RWPE1 (cell line): ENCODE data around the gene PAFAH1B1.

Source experiments
- CTCF ChIA-PET: fragments of 350-600 bp; sonication (Branson Sonifier 250); formaldehyde crosslinking; extraction: SDS; loops from one replicate; lab custom pipeline; 2021; lab: Yijun Ruan, JAX
- POLR2A ChIA-PET: fragments of 400-600 bp; formaldehyde crosslinking; extraction: SDS; loops from one replicate; lab custom pipeline; 2020; ENCODE audit warnings: antibody characterized with exemption; ENCODE audit not compliant: low non-redundant PET; lab: Yijun Ruan, JAX
- DNase-seq: peaks from one replicate; pipeline ENCODE4 v3.0.0; 2012; ENCODE audit warnings: low spot score
- H3K27ac ChIP-seq: fragments of 450-650 bp; 2 replicates; pipeline ENCODE4 v1.5.1; 2017
- TF ChIP-seq, protein P1 (sequence below): fragments of 450-650 bp; conservative IDR thresholded peaks from 2 replicates; pipeline ENCODE4 v1.5.1; 2017; ENCODE audit warnings: low read depth, mild to moderate bottlenecking

PAFAH1B1 gene

GRCh38 chr17:2722611-2723010, 129.2 kb downstream of the PAFAH1B1 start:
- ChIA-PET POLR2A (no interaction called here), CTCF (interaction anchor here (0.7 kb wide), 1 partner anchor 664 kb away, joined by 3 read pairs; no protein-coding TSS in a partner anchor)
- TF ChIP-seq, protein P1, sequence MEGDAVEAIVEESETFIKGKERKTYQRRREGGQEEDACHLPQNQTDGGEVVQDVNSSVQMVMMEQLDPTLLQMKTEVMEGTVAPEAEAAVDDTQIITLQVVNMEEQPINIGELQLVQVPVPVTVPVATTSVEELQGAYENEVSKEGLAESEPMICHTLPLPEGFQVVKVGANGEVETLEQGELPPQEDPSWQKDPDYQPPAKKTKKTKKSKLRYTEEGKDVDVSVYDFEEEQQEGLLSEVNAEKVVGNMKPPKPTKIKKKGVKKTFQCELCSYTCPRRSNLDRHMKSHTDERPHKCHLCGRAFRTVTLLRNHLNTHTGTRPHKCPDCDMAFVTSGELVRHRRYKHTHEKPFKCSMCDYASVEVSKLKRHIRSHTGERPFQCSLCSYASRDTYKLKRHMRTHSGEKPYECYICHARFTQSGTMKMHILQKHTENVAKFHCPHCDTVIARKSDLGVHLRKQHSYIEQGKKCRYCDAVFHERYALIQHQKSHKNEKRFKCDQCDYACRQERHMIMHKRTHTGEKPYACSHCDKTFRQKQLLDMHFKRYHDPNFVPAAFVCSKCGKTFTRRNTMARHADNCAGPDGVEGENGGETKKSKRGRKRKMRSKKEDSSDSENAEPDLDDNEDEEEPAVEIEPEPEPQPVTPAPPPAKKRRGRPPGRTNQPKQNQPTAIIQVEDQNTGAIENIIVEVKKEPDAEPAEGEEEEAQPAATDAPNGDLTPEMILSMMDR = no peak
- no peak for DNase-seq
- no peak overlapping the region for H3K27ac ChIP-seq

- ChIA-PET CTCF (interaction anchor here (0.6 kb wide), 2 partner anchors 51 to 233 kb away, joined by 4 to 6 read pairs; no protein-coding TSS in a partner anchor), POLR2A (no interaction called here)
- no peak overlapping the region for H3K27ac ChIP-seq
- TF ChIP-seq, protein P1 = no peak
- no peak for DNase-seq
Measured at GRCh38 chr17:2723505-2723996, 130.1 kb downstream of the PAFAH1B1 start.

- H3K27ac ChIP-seq = no peak overlapping the region
- no peak for DNase-seq
- POLR2A ChIA-PET = no interaction called here
- TF ChIP-seq, protein P1 = no peak
- CTCF ChIA-PET = interaction anchor here (0.5 to 0.7 kb wide), 5 partner anchors 50 to 835 kb away, joined by 3 to 4 read pairs (median 3); no protein-coding TSS in a partner anchor
Measured at GRCh38 chr17:2723997-2724783, 130.7 kb downstream of the PAFAH1B1 start.

- POLR2A ChIA-PET = no interaction called here
- TF ChIP-seq, protein P1 = no peak
- CTCF ChIA-PET = interaction anchor here (0.5 to 0.6 kb wide), 3 partner anchors 81 to 834 kb away, joined by 3 read pairs; no protein-coding TSS in a partner anchor
- no peak for DNase-seq
- no peak overlapping the region for H3K27ac ChIP-seq
Measured at GRCh38 chr17:2724784-2725164, 131.3 kb downstream of the PAFAH1B1 start.

- DNase-seq = no peak
- TF ChIP-seq, protein P1 = no peak
- CTCF ChIA-PET = no interaction called here
Measured at GRCh38 chr17:2730764-2731353, 137.4 kb downstream of the PAFAH1B1 start.

GRCh38 chr17:2731807-2732206, 138.4 kb downstream of the PAFAH1B1 start:
- POLR2A ChIA-PET = no interaction called here
- CTCF ChIA-PET = interaction anchor here (0.6 kb wide), 1 partner anchor 23 kb away, joined by 3 read pairs; no protein-coding TSS in a partner anchor
- DNase-seq = no peak
- TF ChIP-seq, protein P1 = no peak
- no peak overlapping the region for H3K27ac ChIP-seq

More at GRCh38 chr17:2730764-2731353, 137.4 kb downstream of the PAFAH1B1 start:
- no peak overlapping the region for H3K27ac ChIP-seq
- POLR2A ChIA-PET = no interaction called here
